GM23248 (cell line): ENCODE data around the gene KCNH2.

Experiments used
- EZH2 ChIP-seq: fragments of 200-600 bp; sonication (generic); IDR thresholded peaks from 2 replicates; pipeline ENCODE4 v1.6.1; 2018; ENCODE audit warnings: antibody characterized with exemption, mild to moderate bottlenecking; ENCODE audit not compliant: insufficient read depth, poor library complexity, severe bottlenecking
- EZH2phosphoT487 ChIP-seq: fragments of 200-600 bp; sonication (generic); IDR thresholded peaks from 2 replicates; pipeline ENCODE4 v1.6.1; 2018; ENCODE audit warnings: antibody characterized with exemption, moderate library complexity, mild to moderate bottlenecking, low read depth; ENCODE audit not compliant: insufficient read depth

DNA sequence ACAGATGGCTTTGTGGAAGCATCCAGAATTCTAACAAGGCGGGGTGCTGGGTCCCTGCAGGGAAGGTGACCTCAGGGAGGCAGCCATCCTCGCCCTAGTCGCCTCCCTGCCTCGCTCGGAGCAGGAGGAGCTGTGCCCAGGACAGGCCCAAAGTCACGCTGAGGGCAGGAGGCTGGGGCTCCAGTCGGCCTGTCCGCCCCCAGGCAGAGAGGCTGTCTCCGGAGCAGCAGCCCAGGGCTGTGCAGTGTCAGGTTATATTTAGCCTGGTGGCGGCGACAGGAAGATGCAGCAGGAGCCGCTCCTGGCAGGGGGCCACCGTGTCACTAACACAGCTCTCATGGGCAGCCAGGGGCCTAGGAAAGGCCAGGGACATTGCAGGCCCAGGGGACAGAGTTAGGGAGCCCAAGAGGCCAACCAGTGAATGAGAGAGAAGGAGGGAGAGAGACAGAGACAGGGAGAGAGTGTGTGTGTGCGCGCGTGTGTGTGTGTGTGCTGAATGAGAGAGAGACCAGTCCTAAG is 13.5 kb downstream of the KCNH2 start:
- no peak for TF ChIP-seq EZH2phosphoT487
- no peak for TF ChIP-seq EZH2
